ENCODE data around the gene DAPP1.
"Not testable (repeated sequence)": the region's sequence is repeated elsewhere in the genome, so short reads cannot be mapped to it uniquely, and the experiment has no call there.

DAPP1 gene

DNA sequence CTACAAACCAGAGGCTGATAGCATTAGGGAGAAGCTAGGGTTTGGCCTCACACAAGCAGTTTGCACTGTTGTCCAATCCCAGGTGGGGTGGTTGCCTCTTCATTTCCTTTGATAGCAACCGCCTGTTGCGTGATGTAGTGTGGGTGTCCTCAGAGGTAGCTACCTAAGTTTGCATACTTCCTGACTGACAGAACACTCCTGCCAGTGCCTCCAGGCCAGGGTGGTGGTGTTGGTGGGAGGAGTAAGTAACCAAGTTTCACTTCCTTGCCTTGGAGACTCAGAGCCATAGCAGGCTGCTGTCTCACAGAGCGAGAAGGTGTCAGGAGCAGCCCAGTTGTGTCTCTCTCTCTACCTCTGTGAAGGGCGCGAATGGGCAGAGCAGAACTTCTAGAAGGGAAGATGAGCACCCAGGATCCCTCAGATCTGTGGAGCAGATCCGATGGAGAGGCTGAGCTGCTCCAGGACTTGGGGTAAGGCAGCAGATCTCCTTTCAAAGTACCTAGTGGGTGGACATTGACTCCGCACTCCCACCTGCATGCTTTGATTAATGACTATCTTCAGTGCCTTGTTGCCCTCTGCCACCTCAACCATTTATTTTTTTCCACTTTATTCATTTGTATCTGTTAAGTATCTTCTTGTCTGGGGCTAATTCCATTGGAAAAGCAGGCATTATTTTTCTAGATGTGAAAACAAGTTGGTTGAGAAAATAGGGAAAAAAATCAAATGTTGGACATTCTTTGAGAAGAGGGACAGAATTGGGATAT lies at the start of gene DAPP1:
Gene DAPP1, plus strand, starts transcription at position 283 of the 764 bp plus-strand sequence. Its CDS starts 87 bp downstream, at position 370.
- no peak for DNase-seq (ENCODE audit: low read depth)

- DNase-seq (ENCODE audit: low read depth), result not testable (repeated sequence)
Observed at GRCh38 chr4:99770842-99771241, 45.8 kb upstream of the DAPP1 start.

DNA sequence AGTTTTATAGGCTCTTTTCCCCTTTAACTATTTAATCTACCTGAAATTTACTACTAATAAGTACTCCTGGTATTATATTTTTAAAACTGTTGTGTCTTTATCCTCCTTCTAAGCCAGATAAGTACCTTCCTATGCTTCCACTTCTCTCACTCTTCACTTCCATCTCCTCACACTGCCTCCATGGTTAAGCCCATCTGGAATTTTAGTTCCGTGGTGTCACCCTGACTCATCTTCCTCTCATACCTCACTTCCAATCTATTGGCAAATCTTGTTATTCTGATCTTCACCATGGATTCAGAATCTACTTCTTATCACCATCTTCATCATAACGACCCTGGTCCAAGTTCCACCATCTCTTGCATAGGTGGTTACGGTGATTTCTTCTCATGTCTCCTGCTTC lies 32.7 kb upstream of the DAPP1 start:
- no peak for DNase-seq (ENCODE audit: low read depth)

- DNase-seq (ENCODE audit: low read depth), result no peak
Observed at GRCh38 chr4:99784842-99785241, 31.8 kb upstream of the DAPP1 start.

DNA sequence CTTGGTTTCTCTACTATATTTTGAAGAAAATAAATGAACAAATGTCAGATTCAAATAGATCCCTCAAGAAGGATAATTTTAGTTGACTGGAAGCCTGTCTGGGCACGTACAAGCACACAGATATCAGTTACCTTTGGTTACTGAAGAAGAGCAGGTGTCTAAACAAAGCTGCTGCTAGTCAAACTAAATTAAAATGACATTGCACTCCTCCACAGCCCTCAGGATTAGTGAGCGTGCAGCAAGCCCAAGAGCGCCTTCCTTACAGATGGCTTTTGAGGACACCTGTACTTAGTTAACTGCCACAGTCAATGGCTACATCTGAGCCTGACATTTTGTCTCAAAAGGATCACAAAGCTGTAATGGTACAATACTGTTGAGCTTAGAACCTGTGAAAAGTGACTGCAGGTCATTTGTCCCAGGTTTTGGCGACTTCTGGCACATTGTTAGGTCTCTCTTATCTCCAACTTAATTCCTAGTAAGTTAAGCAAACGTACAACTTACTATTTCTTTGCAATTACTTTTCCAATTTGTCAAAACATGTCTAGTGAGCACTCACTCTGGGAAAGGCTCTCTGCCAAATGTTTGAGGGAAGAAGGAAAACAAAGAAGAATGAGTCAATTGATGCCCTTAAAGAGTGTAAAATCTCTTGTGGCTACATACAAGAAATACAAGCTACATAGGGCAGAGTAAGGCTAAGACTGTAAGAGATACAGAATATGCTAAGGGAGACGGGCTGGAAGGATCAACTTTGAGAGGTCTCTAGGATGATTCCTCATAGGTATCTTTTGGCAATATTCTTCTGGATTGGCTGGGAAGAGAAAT lies 25.6 kb upstream of the DAPP1 start:
- DNase-seq (ENCODE audit: low read depth), result no peak

GRCh38 chr4:99800332-99801004 lies 16.2 kb upstream of the DAPP1 start:
- no peak for DNase-seq (ENCODE audit: low read depth)

- no peak for DNase-seq (ENCODE audit: low read depth)
Observed at GRCh38 chr4:99801005-99801699, 15.5 kb upstream of the DAPP1 start.

DNA sequence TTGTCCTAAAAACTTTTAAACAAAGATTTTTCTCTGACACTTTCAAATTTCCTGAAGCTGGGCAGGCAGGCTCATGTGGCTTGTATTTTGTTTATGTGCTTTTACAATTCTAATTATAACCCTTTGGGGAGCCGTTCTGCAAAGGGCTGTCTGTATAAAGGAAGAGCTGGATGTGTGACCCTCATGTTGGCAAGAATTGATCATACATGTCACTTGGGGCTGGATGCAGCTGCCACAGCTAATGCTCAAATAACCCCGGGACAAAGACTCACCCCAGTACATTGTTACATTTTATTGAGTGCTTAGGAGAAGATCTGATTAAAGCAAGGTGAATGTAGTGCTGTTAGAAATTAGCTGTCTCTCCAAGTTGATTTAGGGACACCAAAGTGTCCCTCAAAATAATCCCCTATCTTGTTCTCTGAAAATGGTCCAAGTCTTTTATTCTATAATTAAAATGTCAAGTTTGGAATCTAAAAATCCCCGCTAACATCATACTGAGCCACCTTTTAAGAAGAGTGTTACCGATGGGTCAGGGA lies 13.0 kb upstream of the DAPP1 start:
- no peak for DNase-seq (ENCODE audit: low read depth)

- DNase-seq (ENCODE audit: low read depth), result no peak
Observed at GRCh38 chr4:99806545-99806944, 10.1 kb upstream of the DAPP1 start.

- DNase-seq (ENCODE audit: low read depth), result no peak
Observed at GRCh38 chr4:99807666-99808065, 9.0 kb upstream of the DAPP1 start.

GRCh38 chr4:99808260-99808857 lies 8.3 kb upstream of the DAPP1 start:
- no peak for DNase-seq (ENCODE audit: low read depth)

DNA sequence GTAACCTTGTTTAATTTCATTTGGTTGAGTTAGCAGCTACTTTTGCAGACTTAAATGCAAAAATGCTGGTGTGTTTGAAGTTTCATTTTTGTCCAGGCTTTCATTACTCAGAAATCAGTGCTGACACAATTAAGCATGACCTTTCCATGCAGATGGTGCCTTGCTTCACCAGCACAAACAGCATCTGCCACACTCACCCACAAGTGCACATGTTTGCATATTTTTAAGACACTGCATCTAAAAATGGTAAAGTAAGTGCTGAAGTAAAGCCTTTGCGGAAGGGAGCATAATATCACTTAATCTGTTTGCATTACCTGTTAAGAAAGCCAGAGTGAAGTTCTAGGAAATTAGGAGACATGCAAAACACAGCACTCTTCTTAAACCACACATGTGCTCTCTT lies 7.3 kb upstream of the DAPP1 start:
- no peak for DNase-seq (ENCODE audit: low read depth)

- DNase-seq (ENCODE audit: low read depth), result no peak
Observed at GRCh38 chr4:99810536-99810935, 6.1 kb upstream of the DAPP1 start.

GRCh38 chr4:99811117-99811516 lies 5.5 kb upstream of the DAPP1 start:
- DNase-seq (ENCODE audit: low read depth), result no peak

GRCh38 chr4:99811850-99812249 lies 4.8 kb upstream of the DAPP1 start:
- DNase-seq (ENCODE audit: low read depth), result no peak

- DNase-seq (ENCODE audit: low read depth), result no peak
Observed at GRCh38 chr4:99815597-99816011, 1.0 kb upstream of the DAPP1 start.

DNA sequence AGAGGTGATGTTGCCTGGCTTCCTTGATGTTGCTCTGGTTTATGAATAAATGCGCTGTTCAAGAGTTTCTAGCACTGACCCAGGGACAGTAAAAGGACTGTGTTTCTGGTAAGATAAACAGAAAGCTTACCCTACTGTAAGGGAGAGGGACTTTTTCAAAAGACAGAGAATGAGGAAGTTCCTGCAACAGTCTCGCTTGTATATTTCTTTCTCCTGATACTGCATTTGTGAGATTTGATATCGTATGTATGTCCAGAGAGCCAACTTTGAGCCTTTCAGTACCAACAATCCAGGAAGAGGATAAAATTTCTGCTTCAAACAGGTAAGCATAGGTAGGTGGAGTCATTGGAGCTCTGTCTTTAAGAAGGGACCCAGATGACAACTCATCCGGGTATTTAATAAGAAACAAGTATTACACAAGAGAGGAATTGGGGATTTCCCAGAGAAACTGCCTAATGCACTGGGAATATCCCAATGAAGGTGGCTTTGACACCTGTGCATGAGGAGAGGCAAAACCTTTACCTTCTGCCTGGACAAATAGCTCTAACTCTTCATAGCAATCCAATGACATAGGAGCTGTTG lies 773 bp downstream of the DAPP1 start:
- DNase-seq (ENCODE audit: low read depth), result no peak

DNA sequence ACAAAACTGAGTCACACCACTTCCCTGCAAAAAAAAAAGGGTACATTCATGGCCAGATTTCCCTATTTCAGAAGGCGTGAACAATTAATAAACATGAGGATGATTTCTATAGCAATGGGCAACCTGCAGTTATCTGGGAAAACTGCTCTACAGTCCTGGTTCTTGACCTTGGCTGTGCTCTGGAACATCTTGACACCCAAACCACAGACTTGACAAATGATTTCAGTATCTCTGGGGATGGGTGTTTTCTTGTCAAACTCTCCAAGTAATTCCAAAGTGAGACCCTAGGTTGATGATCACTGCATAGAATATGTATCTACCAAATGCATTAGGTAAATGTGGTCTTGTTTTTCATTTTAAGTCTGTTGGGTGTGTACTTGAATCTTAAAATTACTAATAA lies 2.0 kb downstream of the DAPP1 start:
- DNase-seq (ENCODE audit: low read depth), result no peak

DNA sequence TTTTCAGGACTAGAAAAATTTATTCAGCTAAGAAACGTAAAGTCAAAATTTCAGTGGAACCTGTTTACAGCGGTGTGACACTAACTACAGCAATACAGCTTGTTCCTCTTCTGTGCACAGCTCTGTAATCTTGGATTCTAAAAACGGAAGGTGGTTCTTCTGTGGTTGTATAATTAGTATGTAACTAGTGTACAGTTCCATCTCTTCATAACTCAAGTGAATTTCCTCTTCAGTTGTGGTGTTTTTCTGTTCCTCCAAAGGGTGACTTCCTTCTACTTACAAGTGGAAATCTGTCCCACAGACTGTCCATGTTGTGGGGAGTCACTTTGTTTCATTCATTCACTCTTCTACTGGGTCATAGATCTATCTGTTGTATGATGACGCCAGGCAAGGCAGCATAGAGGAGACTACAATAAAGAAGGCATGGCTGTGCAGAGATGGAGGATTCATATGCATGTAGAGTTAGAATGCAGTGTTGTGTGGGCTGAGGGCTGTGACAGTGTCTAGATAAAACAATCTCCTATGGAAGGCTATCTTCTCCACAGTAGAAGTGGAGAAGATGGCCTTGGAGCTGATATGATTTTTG lies 5.4 kb downstream of the DAPP1 start:
- no peak for DNase-seq (ENCODE audit: low read depth)

- no peak for DNase-seq (ENCODE audit: low read depth)
Observed at GRCh38 chr4:99822734-99823133, 6.1 kb downstream of the DAPP1 start.
